Neural crest cell (in vitro differentiated cells): Measurements from ENCODE around the gene MAPK11. TPM values are rescaled to one million over a fixed set of nuclear protein-coding genes. Genes with fewer than 3 reads are reported as not detected.

Source experiments
- DNase-seq: peaks from one replicate; pipeline ENCODE4 v3.0.0; 2021; ENCODE audit warnings: low read depth, mixed read lengths, low spot score
- H3K27ac Mint-ChIP-seq: one replicate; pipeline ENCODE4 v1.8.0; 2021; ENCODE audit warnings: mild to moderate bottlenecking, mixed read lengths; ENCODE audit not compliant: unreplicated experiment
- H3K27me3 Mint-ChIP-seq: 2 replicates; pipeline ENCODE4 v1.8.0; 2021; ENCODE audit warnings: low read depth, mild to moderate bottlenecking, mixed read lengths
- H3K36me3 Mint-ChIP-seq: 2 replicates; pipeline ENCODE4 v1.8.0; 2021; ENCODE audit warnings: low read depth, mild to moderate bottlenecking, mixed read lengths
- H3K4me1 Mint-ChIP-seq: 2 replicates; pipeline ENCODE4 v1.8.0; 2021; ENCODE audit warnings: mixed read lengths
- H3K4me3 Mint-ChIP-seq: one replicate; pipeline ENCODE4 v1.8.0; 2021; ENCODE audit warnings: mild to moderate bottlenecking, mixed read lengths
- H3K9me3 Mint-ChIP-seq: 2 replicates; pipeline ENCODE4 v1.8.0; 2021; ENCODE audit warnings: mixed read lengths
- total RNA-seq: library from RNA; stranded (reverse); gene quantifications from 2 replicates; pipeline ENCODE4 v1.2.1, GENCODE V29; 2021
- TF ChIP-seq, protein P1 (sequence below): fragments of 200-600 bp; sonication (generic); conservative IDR thresholded peaks from 2 replicates; pipeline ENCODE4 v1.5.0; 2021; ENCODE audit warnings: antibody characterized with exemption, mild to moderate bottlenecking

The MAPK11 gene
- total RNA-seq, 1 donor from 2014 or later, result 16.3 TPM

DNA sequence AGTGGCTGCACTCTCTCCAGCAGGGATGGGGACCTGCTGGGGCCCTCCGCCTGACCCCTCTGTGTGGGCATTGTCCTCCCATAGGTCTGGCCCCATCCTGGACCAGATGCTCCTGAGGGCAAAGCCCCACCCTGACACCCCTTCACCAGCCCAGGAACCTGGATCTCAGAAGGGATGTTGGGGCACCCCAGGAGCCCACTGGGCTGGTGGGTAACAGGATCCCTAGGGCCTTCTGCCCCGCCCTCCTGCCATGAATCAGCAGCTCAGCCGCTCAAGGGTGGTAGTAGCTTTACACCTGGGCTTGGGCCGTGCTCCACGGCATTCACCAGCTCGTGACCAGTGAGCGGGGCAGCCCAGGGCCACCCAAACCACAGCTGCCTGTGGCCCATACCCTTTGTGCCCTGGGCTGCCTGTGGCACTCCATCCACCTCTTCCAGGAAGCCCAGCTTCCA lies 7.7 kb downstream of the MAPK11 start:
- H3K27me3 Mint-ChIP-seq, result peaks cover 3% of the 10 kb centered on the region
- no peak overlapping the region for H3K27ac Mint-ChIP-seq
- TF ChIP-seq, protein P1, sequence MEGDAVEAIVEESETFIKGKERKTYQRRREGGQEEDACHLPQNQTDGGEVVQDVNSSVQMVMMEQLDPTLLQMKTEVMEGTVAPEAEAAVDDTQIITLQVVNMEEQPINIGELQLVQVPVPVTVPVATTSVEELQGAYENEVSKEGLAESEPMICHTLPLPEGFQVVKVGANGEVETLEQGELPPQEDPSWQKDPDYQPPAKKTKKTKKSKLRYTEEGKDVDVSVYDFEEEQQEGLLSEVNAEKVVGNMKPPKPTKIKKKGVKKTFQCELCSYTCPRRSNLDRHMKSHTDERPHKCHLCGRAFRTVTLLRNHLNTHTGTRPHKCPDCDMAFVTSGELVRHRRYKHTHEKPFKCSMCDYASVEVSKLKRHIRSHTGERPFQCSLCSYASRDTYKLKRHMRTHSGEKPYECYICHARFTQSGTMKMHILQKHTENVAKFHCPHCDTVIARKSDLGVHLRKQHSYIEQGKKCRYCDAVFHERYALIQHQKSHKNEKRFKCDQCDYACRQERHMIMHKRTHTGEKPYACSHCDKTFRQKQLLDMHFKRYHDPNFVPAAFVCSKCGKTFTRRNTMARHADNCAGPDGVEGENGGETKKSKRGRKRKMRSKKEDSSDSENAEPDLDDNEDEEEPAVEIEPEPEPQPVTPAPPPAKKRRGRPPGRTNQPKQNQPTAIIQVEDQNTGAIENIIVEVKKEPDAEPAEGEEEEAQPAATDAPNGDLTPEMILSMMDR, result no peak
- no peaks in the 10 kb centered on the region for H3K9me3 Mint-ChIP-seq
- H3K36me3 Mint-ChIP-seq, result no peaks in the 10 kb centered on the region
- H3K4me3 Mint-ChIP-seq, result peak overlapping the region; percentile 81
- DNase-seq, result no peak
- H3K4me1 Mint-ChIP-seq, result peaks cover 5% of the 10 kb centered on the region

DNA sequence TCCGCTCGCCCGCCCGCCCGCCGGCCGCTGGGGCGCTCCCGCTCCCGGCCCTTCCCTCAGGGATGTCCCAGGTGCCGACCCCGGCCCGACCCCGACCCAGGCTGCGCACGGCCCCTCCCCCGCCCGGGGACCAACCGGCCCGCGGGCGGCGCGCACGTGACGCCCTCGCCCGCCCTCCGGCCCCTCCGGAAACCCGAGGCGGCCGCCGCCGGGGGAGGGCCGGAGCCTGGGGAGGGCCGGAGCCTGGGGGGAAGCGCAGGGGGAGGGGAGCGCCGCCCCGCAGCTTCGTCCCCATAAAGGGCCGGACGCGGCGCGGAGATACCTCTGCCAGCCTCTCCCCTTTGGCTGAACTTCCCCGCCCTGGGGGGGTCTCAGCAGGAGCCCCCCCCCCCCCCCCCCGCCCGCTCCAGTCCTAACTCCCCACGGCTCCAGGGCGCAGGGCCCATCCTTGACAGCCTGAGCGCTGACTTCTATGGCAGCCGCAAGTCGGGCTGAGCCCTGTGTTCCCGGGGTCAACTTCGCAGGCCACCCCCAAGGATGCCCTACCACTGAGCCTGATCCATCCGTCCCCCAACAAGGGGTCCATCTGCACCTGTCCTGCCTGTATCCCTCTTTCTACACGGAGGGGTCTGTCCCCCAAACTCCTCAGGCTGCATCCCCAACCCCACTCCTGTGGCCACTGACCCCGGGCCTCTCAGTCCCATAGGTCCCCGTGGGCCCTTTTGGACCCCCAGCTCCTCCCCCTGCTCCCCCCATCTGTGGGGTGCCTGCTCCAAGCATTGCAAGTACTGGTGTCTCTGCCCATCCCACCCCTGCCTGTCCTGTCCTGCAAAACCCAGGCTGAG lies 8.3 kb downstream of the MAPK11 start, which contains the start of gene MAPK12:
Gene MAPK12, minus strand, starts transcription at position 69 of the 845 bp plus-strand sequence. CDS start 174 bp downstream, outside the sequence.
- peak within 1 kb of the TSS; percentile 81 for H3K4me3 Mint-ChIP-seq
- H3K36me3 Mint-ChIP-seq, result no peaks in the 10 kb centered on the region
- peaks cover 5% of the 10 kb centered on the region for H3K4me1 Mint-ChIP-seq
- DNase-seq, result no peak
- H3K27me3 Mint-ChIP-seq, result peaks cover 3% of the 10 kb centered on the region
- no peak within 1 kb of the TSS for H3K27ac Mint-ChIP-seq
- no peaks in the 10 kb centered on the region for H3K9me3 Mint-ChIP-seq
- TF ChIP-seq, protein P1, result no peak

DNA sequence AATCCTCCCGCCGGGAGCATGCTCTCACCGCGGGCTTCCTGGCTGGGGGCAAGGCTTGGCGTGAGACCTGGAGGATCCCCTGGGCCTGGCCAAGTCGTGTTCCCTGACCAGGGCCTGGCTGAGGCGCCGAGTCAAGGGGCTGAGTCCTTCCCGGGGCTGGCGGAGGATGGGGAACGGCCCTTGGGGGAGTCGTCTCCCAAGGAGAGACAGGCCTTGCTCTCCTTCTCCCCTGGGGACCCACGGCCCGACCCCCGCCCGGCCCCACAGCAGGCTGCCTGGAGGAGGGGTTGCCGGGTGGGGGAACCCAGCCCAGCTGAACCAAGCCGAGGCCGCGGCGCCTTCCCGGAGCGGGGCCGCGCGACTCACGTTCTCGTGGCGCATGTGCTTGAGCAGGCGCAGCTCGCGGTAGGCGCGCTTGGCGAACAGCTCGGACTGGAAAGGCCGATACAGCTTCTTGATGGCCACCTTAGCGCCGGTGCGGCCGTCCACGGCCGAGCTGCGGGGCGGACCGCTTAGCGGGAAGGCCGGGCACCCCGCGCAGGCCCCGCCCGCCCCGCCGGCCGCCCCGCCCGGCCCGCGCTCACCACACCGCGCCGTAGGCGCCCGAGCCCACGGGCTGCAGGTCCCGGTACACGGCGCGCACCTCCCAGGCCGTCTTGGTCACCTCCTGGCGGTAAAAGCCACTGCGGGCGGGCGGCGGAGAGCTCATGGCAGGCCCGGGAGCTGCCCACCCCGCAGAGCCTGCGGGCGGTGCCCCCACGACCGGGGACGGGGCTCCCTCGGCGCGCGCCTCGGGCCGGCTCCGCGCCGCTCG lies 9.2 kb downstream of the MAPK11 start:
- Mint-ChIP-seq H3K27me3 (no peaks in the 10 kb centered on the region), H3K27ac (no peak overlapping the region), H3K36me3 (no peaks in the 10 kb centered on the region), H3K4me1 (peaks cover 5% of the 10 kb centered on the region), H3K4me3 (peak overlapping the region; percentile 47), H3K9me3 (no peaks in the 10 kb centered on the region)
- DNase-seq, result no peak
- TF ChIP-seq, protein P1, result no peak

DNA sequence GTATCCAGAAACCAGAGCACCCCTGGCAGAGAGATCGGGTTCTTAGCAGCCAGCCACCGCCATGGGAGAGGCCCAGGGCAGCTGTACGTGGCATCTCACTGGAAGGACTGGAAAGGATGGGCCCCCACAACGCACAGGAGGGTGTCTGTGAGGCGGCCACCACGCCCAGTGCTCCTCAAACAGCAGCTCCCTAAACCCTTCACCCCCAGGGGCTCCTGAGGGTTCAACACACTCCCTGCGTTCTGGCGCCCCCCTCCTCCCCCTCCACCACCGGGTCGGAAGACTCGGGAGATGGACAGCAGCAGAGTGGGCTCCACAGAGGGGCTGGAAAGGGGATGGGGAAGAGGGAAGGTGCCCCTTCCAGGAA lies 9.8 kb downstream of the MAPK11 start:
- peaks cover 5% of the 10 kb centered on the region for H3K4me1 Mint-ChIP-seq
- H3K4me3 Mint-ChIP-seq, result peak overlapping the region; percentile 47
- H3K27ac Mint-ChIP-seq, result no peak overlapping the region
- H3K27me3 Mint-ChIP-seq, result no peaks in the 10 kb centered on the region
- no peaks in the 10 kb centered on the region for H3K9me3 Mint-ChIP-seq
- DNase-seq, result no peak
- TF ChIP-seq, protein P1, result no peak
- no peaks in the 10 kb centered on the region for H3K36me3 Mint-ChIP-seq

DNA sequence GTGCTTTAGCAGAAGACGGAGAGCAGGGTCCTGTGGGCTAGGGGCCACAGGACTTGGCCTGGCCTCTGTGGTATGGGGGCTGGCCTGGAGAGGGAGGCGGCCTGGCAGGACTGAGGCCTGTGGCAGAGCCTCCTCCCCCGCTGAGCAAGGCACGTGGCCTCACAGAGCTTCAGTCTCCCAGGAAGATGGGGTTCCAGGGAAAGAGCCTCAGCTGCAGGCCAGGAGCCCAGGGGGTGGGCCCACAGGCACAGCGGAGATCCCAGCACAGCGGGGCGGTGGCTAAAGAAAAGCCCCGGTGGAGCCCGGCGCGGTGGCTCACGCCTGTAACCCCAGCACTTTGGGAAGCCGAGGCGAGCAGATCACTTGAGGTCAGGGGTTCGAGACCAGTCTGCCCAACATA lies 10.9 kb downstream of the MAPK11 start:
- H3K27ac Mint-ChIP-seq, result no peak overlapping the region
- H3K4me1 Mint-ChIP-seq, result peaks cover 5% of the 10 kb centered on the region
- TF ChIP-seq, protein P1, result no peak
- DNase-seq, result no peak
- peak overlapping the region; percentile 71 for H3K4me3 Mint-ChIP-seq
- no peaks in the 10 kb centered on the region for H3K36me3 Mint-ChIP-seq
- no peaks in the 10 kb centered on the region for H3K27me3 Mint-ChIP-seq
- H3K9me3 Mint-ChIP-seq, result no peaks in the 10 kb centered on the region
